ENCODE data around the gene HLA-DMA. TPM values are rescaled to one million over a fixed set of nuclear protein-coding genes. Genes with fewer than 3 reads are reported as not detected.

The HLA-DMA gene
- total RNA-seq, 1 experiment from 2014 or later: 104 TPM

DNA sequence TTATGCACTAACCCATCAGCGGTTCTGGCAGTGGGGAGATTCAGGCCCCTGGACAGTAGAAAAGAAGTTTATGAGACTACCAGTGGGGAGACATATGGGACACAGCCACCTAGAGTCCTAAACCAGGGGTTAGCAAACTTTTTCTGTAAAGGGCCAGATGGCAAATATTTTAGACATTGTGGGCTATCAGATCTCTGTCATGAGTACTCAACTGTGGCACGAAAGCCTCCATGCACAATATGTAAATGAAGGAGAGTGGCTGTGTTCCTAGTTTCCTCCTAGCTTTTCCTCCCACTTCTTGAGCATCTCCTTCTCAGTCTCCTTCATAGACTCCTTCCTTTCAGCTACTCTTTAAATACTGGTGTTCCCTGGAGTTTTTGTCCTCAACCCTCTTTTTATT is 3.3 kb upstream of the HLA-DMA start:
- no peak for DNase-seq

GRCh38 chr6:32954986-32955802 is 2.3 kb upstream of the HLA-DMA start:
- no peak overlapping the region for H3K27ac Mint-ChIP-seq (ENCODE audit: unreplicated experiment)
- DNase-seq: peak; percentile 51
- peak; percentile 69 for TF ChIP-seq CTCF (IDR thresholded peaks at IDR 0.05; ENCODE audit: unreplicated experiment)
- no peaks in the 10 kb centered on the region for H3K27me3 Mint-ChIP-seq (ENCODE audit: unreplicated experiment)
- CTCF ChIA-PET: interaction anchor here (0.6 to 6.8 kb wide), 13 partner anchors 8 to 612 kb away, joined by 3 to 110 read pairs (median 4); partner anchors contain the start of genes BRD2 and TAP2
- H3K4me1 Mint-ChIP-seq (ENCODE audit: low read depth, unreplicated experiment): peaks cover 43% of the 10 kb centered on the region
- intact Hi-C loops (cut with micrococcal nuclease; ENCODE audit: unreplicated experiment): no loop called here
- BruUV-seq (replicated peaks): no TSS peak
- H3K9me3 Mint-ChIP-seq (ENCODE audit: low read depth, unreplicated experiment): no peaks in the 10 kb centered on the region
- peaks cover 16% of the 10 kb centered on the region for H3K36me3 Mint-ChIP-seq (ENCODE audit: insufficient read depth, unreplicated experiment)
- H3K4me3 Mint-ChIP-seq (ENCODE audit: low read depth, unreplicated experiment): no peak overlapping the region

More for the DNA sequence above, 3.3 kb upstream of the HLA-DMA start:
- intact Hi-C loops (cut with micrococcal nuclease; ENCODE audit: unreplicated experiment): no loop called here
- Mint-ChIP-seq H3K9me3 (ENCODE audit: low read depth, unreplicated experiment) (no peaks in the 10 kb centered on the region), H3K27ac (ENCODE audit: unreplicated experiment) (no peak overlapping the region), H3K36me3 (ENCODE audit: insufficient read depth, unreplicated experiment) (peaks cover 16% of the 10 kb centered on the region), H3K4me1 (ENCODE audit: low read depth, unreplicated experiment) (peaks cover 37% of the 10 kb centered on the region), H3K27me3 (ENCODE audit: unreplicated experiment) (no peaks in the 10 kb centered on the region), H3K4me3 (ENCODE audit: low read depth, unreplicated experiment) (no peak overlapping the region)
- CTCF ChIA-PET: interaction anchor here (0.7 to 6.8 kb wide), 4 partner anchors 11 to 118 kb away, joined by 3 to 60 read pairs (median 30); partner anchors contain the start of genes BRD2 and TAP2
- TF ChIP-seq CTCF (IDR thresholded peaks at IDR 0.05; ENCODE audit: unreplicated experiment): no peak
- no TSS peak for BruUV-seq (replicated peaks)

DNA sequence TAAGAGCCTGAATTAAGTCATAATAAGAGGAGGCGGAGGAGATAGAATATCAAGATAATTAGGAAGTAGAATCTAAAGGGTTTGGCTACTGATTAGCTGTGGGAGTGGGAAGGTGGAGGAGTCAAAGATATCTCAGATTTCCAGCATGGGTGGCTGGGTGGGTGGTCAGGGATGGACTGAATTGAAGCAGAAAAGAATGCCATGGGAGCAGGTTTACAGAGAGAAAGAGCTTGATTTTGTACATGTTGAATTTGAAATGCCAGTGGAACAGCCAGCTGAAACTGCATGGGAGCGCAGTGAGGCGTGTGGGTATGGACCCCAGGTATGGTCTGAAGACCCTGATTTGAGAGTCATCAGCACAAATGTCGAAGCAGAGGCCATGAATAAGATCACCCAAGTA is 1.4 kb upstream of the HLA-DMA start:
- Mint-ChIP-seq H3K4me1 (ENCODE audit: low read depth, unreplicated experiment) (peaks cover 41% of the 10 kb centered on the region), H3K4me3 (ENCODE audit: low read depth, unreplicated experiment) (no peak overlapping the region), H3K27ac (ENCODE audit: unreplicated experiment) (no peak overlapping the region), H3K9me3 (ENCODE audit: low read depth, unreplicated experiment) (no peaks in the 10 kb centered on the region), H3K36me3 (ENCODE audit: insufficient read depth, unreplicated experiment) (peaks cover 21% of the 10 kb centered on the region), H3K27me3 (ENCODE audit: unreplicated experiment) (no peaks in the 10 kb centered on the region)
- intact Hi-C loops (cut with micrococcal nuclease; ENCODE audit: unreplicated experiment): no loop called here
- CTCF ChIA-PET: interaction anchor here (1.2 to 6.8 kb wide), 6 partner anchors 12 to 116 kb away, joined by 4 to 110 read pairs (median 58); partner anchors contain the start of genes BRD2 and TAP2
- BruUV-seq (replicated peaks): no TSS peak
- DNase-seq: no peak
- TF ChIP-seq CTCF (IDR thresholded peaks at IDR 0.05; ENCODE audit: unreplicated experiment): no peak

DNA sequence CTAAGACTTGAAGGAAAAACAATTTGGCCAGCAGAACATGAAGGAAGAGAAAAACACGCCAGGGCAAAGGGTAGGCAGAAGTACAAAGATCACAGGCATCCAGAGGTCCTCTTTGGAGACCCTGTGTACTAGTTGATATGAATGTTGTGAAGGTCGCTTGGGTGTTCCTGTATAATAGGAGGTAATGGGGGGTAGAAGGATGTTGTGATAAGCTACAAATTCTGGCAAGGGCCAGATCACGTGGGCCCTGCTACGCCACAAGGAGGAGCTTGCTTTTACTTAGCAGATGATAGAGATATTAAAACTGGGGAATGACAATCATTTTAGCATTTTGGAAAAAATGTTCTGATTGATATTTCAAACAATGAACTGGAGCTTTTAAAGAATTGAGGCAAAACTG is 878 bp upstream of the HLA-DMA start:
- TF ChIP-seq CTCF (IDR thresholded peaks at IDR 0.05; ENCODE audit: unreplicated experiment): no peak
- DNase-seq: no peak
- peaks cover 41% of the 10 kb centered on the region for H3K4me1 Mint-ChIP-seq (ENCODE audit: low read depth, unreplicated experiment)
- no TSS peak for BruUV-seq (replicated peaks)
- CTCF ChIA-PET: interaction anchor here (0.6 to 6.8 kb wide), 19 partner anchors 9 to 865 kb away, joined by 3 to 110 read pairs (median 6); partner anchors contain the start of genes BRD2, HLA-DMB and TAP2
- H3K9me3 Mint-ChIP-seq (ENCODE audit: low read depth, unreplicated experiment): no peaks in the 10 kb centered on the region
- intact Hi-C loops (cut with micrococcal nuclease; ENCODE audit: unreplicated experiment): loop anchor here (1.0 kb wide), 1 partner anchor 14 kb away; no protein-coding TSS in a partner anchor
- H3K36me3 Mint-ChIP-seq (ENCODE audit: insufficient read depth, unreplicated experiment): peaks cover 24% of the 10 kb centered on the region
- H3K27me3 Mint-ChIP-seq (ENCODE audit: unreplicated experiment): no peaks in the 10 kb centered on the region
- no peak overlapping the region for H3K4me3 Mint-ChIP-seq (ENCODE audit: low read depth, unreplicated experiment)
- H3K27ac Mint-ChIP-seq (ENCODE audit: unreplicated experiment): peak overlapping the region; percentile 82

All from Calu3 (cell line).